HG03469 (cell line): ENCODE measurements around the gene NEK1.
A peak's percentile ranks its signal among the peaks of the same experiment; 100 is the strongest.
"Not testable (repeated sequence)": the region's sequence is repeated elsewhere in the genome, so short reads cannot be mapped to it uniquely, and the experiment has no call there.

Experiments
- ATAC-seq: cut with Tn5 transposase; IDR thresholded peaks from one replicate; pipeline ENCODE4 v1.9.1; 2021; ENCODE audit warnings: mild to moderate bottlenecking, moderate library complexity, moderate number of reproducible peaks; ENCODE audit not compliant: unreplicated experiment

Gene NEK1

GRCh38 chr4:169604131-169604900, 8.1 kb downstream of the NEK1 start:
- peak; percentile 78 for ATAC-seq

- no peak for ATAC-seq
Observed at GRCh38 chr4:169603312-169603711, 9.1 kb downstream of the NEK1 start.

GRCh38 chr4:169601016-169601771, 11.2 kb downstream of the NEK1 start:
- peak; percentile 27 for ATAC-seq

GRCh38 chr4:169594560-169595195, 17.7 kb downstream of the NEK1 start:
- no peak for ATAC-seq

GRCh38 chr4:169593050-169593560, 19.3 kb downstream of the NEK1 start:
- ATAC-seq: no peak

GRCh38 chr4:169583563-169583962, 28.8 kb downstream of the NEK1 start:
- no peak for ATAC-seq

GRCh38 chr4:169582706-169583105, 29.7 kb downstream of the NEK1 start:
- no peak for ATAC-seq

- ATAC-seq: peak; percentile 89
Observed at GRCh38 chr4:169582203-169582602, 30.2 kb downstream of the NEK1 start.

- peak; percentile 48 for ATAC-seq
Observed at GRCh38 chr4:169573889-169574288, 38.5 kb downstream of the NEK1 start.

- ATAC-seq: no peak
Observed at GRCh38 chr4:169571435-169571834, 40.9 kb downstream of the NEK1 start.

GRCh38 chr4:169571012-169571411, 41.4 kb downstream of the NEK1 start:
- not testable (repeated sequence) for ATAC-seq

GRCh38 chr4:169570266-169570665, 42.1 kb downstream of the NEK1 start:
- not testable (repeated sequence) for ATAC-seq

GRCh38 chr4:169569188-169569587, 43.2 kb downstream of the NEK1 start:
- not testable (repeated sequence) for ATAC-seq

- no peak for ATAC-seq
Observed at GRCh38 chr4:169567916-169568315, 44.5 kb downstream of the NEK1 start.

GRCh38 chr4:169566021-169566818, 46.2 kb downstream of the NEK1 start:
- ATAC-seq: peak; percentile 76

- ATAC-seq: no peak
Observed at GRCh38 chr4:169565606-169566005, 46.8 kb downstream of the NEK1 start.

- ATAC-seq: no peak
Observed at GRCh38 chr4:169557061-169557636, 55.2 kb downstream of the NEK1 start.

GRCh38 chr4:169546548-169546947, 65.8 kb downstream of the NEK1 start:
- ATAC-seq: not testable (repeated sequence)

- no peak for ATAC-seq
Observed at GRCh38 chr4:169540774-169541173, 71.6 kb downstream of the NEK1 start.

GRCh38 chr4:169530048-169530447, 82.3 kb downstream of the NEK1 start:
- ATAC-seq: no peak
